ENCODE measurements around the gene MAPK4.

GRCh38 chr18:50571606-50572005 is 11.7 kb downstream of the MAPK4 start:
- no peak for TF ChIP-seq ELF4 (IDR thresholded peaks at IDR 0.05)
- TF ChIP-seq FOXK2 (IDR thresholded peaks at IDR 0.05) = no peak
- TF ChIP-seq SUZ12 (IDR thresholded peaks at IDR 0.05) = no peak
- TF ChIP-seq L3MBTL2 (conservative IDR thresholded peaks at IDR 0.05) = no peak
- TF ChIP-seq SP1 (IDR thresholded peaks at IDR 0.05) = no peak
- no peak for TF ChIP-seq TARDBP (IDR thresholded peaks at IDR 0.05)

Measured in HEK293T (cell line).